Retinal pigment epithelial cell (primary cell): ENCODE results near the gene HOXA11.
A peak's percentile ranks its signal among the peaks of the same experiment; 100 is the strongest.

Source experiments
- DNase-seq: peaks from one replicate; pipeline ENCODE4 v3.0.0-alpha.2; 2010; ENCODE audit warnings: low read depth
- H3K4me3 ChIP-seq: 2 replicates; pipeline ENCODE4 v1.5.1; 2011; ENCODE audit warnings: mild to moderate bottlenecking, low read length, control low read depth, moderate library complexity
- CTCF ChIP-seq: conservative IDR thresholded peaks from 2 replicates; pipeline ENCODE4 v1.5.1; 2011; ENCODE audit warnings: low read depth, low read length, control low read depth, inconsistent platforms

HOXA11 gene

DNA sequence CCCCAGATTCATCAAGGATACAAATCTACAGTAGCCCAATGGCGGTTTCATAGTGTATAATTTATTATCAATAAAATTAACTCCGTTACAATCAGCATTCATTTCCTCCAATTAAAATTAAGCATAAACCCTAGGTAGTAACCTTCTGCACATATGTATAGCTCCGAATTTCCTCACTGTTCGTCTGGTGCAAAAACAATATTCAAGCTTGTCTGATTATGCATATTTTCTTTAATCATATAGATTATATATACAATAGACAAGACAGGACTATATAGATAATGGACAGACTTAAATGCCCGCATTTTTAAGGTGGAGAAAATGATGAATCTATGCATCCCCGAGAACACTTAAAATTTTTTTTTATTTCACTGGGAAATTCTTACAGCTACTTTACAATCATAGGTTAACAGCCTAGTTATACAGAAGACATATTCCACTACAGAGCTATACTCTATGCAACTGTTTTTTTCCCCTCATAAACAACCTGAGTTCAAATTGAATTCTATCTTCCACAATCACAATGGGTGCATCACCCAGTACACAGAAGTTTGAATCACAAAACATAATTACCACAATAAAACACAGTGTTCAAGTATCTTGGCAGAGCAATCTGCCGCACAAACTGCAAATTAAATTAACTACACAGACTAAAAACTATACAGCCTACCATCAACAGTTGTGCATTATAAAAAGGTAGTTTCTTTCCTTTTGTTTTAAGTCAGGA, 22.3 kb downstream of the HOXA11 start:
- H3K4me3 ChIP-seq, result no peak overlapping the region
- DNase-seq, result no peak
- TF ChIP-seq CTCF, result no peak

- H3K4me3 ChIP-seq, result no peak overlapping the region
- DNase-seq, result no peak
- no peak for TF ChIP-seq CTCF
Measured at GRCh38 chr7:27161721-27162560, 23.1 kb downstream of the HOXA11 start.

GRCh38 chr7:27161214-27161720, 23.8 kb downstream of the HOXA11 start:
- no peak for TF ChIP-seq CTCF
- no peak overlapping the region for H3K4me3 ChIP-seq
- no peak for DNase-seq

DNA sequence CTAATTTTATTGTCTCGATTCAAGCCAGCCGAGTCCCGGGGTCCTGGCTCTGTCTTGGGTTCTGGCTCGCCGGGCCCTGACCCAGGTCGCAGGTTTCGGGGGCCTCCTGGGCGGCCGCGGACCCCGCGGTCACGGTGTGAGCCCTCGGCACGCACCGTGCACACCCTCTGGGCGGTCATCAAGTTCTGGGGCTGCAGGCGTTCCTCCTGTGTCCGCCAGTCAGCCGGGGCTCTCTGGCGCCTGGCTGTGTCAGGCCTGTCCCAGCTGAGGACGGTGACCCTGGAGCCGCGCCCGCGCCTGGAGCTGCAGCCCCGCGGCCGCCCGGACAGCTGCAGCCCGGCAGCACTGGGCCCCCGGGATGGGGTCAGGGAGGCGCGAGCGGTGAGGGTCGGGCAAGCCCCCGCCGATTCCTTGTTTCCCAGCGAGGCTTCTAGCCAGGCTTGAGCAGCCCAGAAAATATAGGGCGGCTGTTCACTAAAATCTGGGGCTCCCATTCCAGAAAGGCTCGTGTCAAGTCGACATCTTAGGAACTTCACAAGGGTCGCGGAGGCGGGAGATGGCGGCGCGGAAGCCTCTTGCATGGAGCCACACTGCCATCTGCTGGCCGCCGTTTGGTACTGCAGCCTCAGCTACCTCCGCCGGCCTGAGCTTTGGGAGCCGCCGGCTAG, 24.4 kb downstream of the HOXA11 start:
- peak overlapping the region; percentile 49 for H3K4me3 ChIP-seq
- DNase-seq, result peak; percentile 17
- TF ChIP-seq CTCF, result peak; percentile 93

GRCh38 chr7:27160145-27160545, 24.9 kb downstream of the HOXA11 start:
- TF ChIP-seq CTCF, result no peak
- no peak for DNase-seq
- no peak overlapping the region for H3K4me3 ChIP-seq

- DNase-seq, result no peak
- no peak overlapping the region for H3K4me3 ChIP-seq
- no peak for TF ChIP-seq CTCF
Measured at GRCh38 chr7:27159266-27160144, 25.5 kb downstream of the HOXA11 start.
